A549 (cell line): Measurements from ENCODE around the gene DDIAS. TPM values are rescaled to one million over a fixed set of nuclear protein-coding genes. Genes with fewer than 3 reads are reported as not detected.

ENCODE experiments used
- ATAC-seq, 2 experiments: fragments of 200-7000 bp in 1 of 2; fragments of >200 bp in 1 of 2; cut with Nextera tagmentation in 1 of 2; cut with Tn5 transposase in 1 of 2; 3 replicates each; pipeline versions ENCODE4 v1.8.0 to v1.9.1; 2018 to 2020; ENCODE audit warnings: mild to moderate bottlenecking in 1 of 2, moderate library complexity in 1 of 2
- CTCF ChIA-PET: fragments of 300-600 bp; sonication (Branson Sonifier 250); formaldehyde crosslinking; extraction: SDS; loops from one replicate; lab custom pipeline; 2021; ENCODE audit warnings: antibody characterized with exemption, inconsistent platforms; lab: Yijun Ruan, JAX
- POLR2A ChIA-PET: fragments of 350-600 bp; formaldehyde crosslinking; extraction: SDS; loops from one replicate; lab custom pipeline; 2021; ENCODE audit warnings: antibody characterized with exemption, inconsistent platforms; lab: Yijun Ruan, JAX
- DNase-seq, 2 experiments: peaks; one replicate each; pipeline versions ENCODE4 v3.0.0 to v3.0.0-alpha.2; 2011 to 2016; ENCODE audit warnings: low read depth in 1 of 2, low spot score in 1 of 2
- FAIRE-seq: peaks from 2 replicates; lab custom pipeline; 2011; peaks lifted over from hg19 to GRCh38; lab: Jason Lieb, UNC
- H3K27ac ChIP-seq, 2 experiments: fragments of >200 bp; sonication (Bioruptor Twin); formaldehyde crosslinking; 3 replicates each; pipeline ENCODE4 v1.5.1; 2016 to 2017
- H3K4me1 ChIP-seq: fragments of >200 bp; sonication (Bioruptor Twin); formaldehyde crosslinking; 3 replicates; pipeline ENCODE4 v1.6.1; 2016
- H3K4me2 ChIP-seq: fragments of >200 bp; sonication (Bioruptor Twin); formaldehyde crosslinking; 3 replicates; pipeline ENCODE4 v1.6.1; 2016
- H3K4me3 ChIP-seq: fragments of >200 bp; sonication (Bioruptor Twin); formaldehyde crosslinking; 3 replicates; pipeline ENCODE4 v1.5.1; 2016
- H3K9me3 ChIP-seq: fragments of >200 bp; sonication (Bioruptor Twin); formaldehyde crosslinking; 3 replicates; pipeline ENCODE4 v1.6.1; 2016
- ATOH8 ChIP-seq: fragments of 250-450 bp; sonication (Bioruptor Pico); IDR thresholded peaks from 2 replicates; pipeline ENCODE4 v1.5.0; 2020; ENCODE audit warnings: low read depth, mild to moderate bottlenecking, moderate library complexity
- CBX2 ChIP-seq: fragments of 200-600 bp; sonication (generic); IDR thresholded peaks from 2 replicates; pipeline ENCODE4 v1.6.1; 2016; ENCODE audit warnings: low read depth, mild to moderate bottlenecking, borderline replicate concordance
- CEBPB ChIP-seq, 2 experiments: fragments of >200 bp in 1 of 2; sonication (Bioruptor Twin) in 1 of 2; formaldehyde crosslinking in 1 of 2; IDR thresholded peaks; 2 replicates each; pipeline ENCODE4 v1.6.1; 2012 to 2016
- CHD4 ChIP-seq: fragments of 200-600 bp; sonication (generic); IDR thresholded peaks from 2 replicates; pipeline ENCODE4 v1.6.1; 2016; ENCODE audit warnings: antibody characterized with exemption, mild to moderate bottlenecking, borderline replicate concordance
- CTCF ChIP-seq: fragments of >200 bp; sonication (Bioruptor Twin); formaldehyde crosslinking; IDR thresholded peaks from 3 replicates; pipeline ENCODE4 v1.5.1; 2016
- E2F6 ChIP-seq: IDR thresholded peaks from 2 replicates; pipeline ENCODE4 v1.6.1; 2012; ENCODE audit warnings: low read depth, borderline replicate concordance
- EHMT2 ChIP-seq: fragments of 200-600 bp; sonication (generic); IDR thresholded peaks from 2 replicates; pipeline ENCODE4 v1.6.1; 2016; ENCODE audit warnings: antibody characterized with exemption, low read depth, mild to moderate bottlenecking, moderate library complexity
- ESRRA ChIP-seq: fragments of 150-350 bp; IDR thresholded peaks from 2 replicates; pipeline ENCODE4 v1.6.1; 2014; ENCODE audit warnings: mild to moderate bottlenecking, low read length, borderline replicate concordance
- FOXS1 ChIP-seq: fragments of 250-450 bp; sonication (Bioruptor Pico); IDR thresholded peaks from 2 replicates; pipeline ENCODE4 v1.5.0; 2020; ENCODE audit warnings: mild to moderate bottlenecking, moderate library complexity
- HDAC2 ChIP-seq: fragments of 200-600 bp; sonication (generic); IDR thresholded peaks from 2 replicates; pipeline ENCODE4 v1.6.1; 2016
- HEYL ChIP-seq: fragments of 250-450 bp; sonication (Bioruptor Pico); IDR thresholded peaks from 2 replicates; pipeline ENCODE4 v1.8.0; 2021; ENCODE audit warnings: mild to moderate bottlenecking, moderate library complexity
- HMGXB4 ChIP-seq: fragments of 250-450 bp; sonication (Bioruptor Pico); IDR thresholded peaks from 2 replicates; pipeline ENCODE4 v1.5.0; 2021; ENCODE audit warnings: mild to moderate bottlenecking, moderate library complexity, borderline replicate concordance
- HOXA7 ChIP-seq: fragments of 250-450 bp; sonication (Bioruptor Pico); IDR thresholded peaks from 2 replicates; pipeline ENCODE4 v1.5.0; 2020; ENCODE audit warnings: mild to moderate bottlenecking, moderate library complexity
- HOXB13 ChIP-seq: fragments of 250-450 bp; sonication (Bioruptor Pico); IDR thresholded peaks from 2 replicates; pipeline ENCODE4 v1.5.0; 2020; ENCODE audit warnings: low read depth, mild to moderate bottlenecking, moderate library complexity
- HOXB5 ChIP-seq: fragments of 250-450 bp; sonication (Bioruptor Pico); IDR thresholded peaks from 2 replicates; pipeline ENCODE4 v1.5.0; 2020; ENCODE audit warnings: mild to moderate bottlenecking, moderate library complexity
- KDM5A ChIP-seq: fragments of 200-600 bp; sonication (generic); IDR thresholded peaks from 2 replicates; pipeline ENCODE4 v1.6.1; 2016; ENCODE audit warnings: antibody characterized with exemption, mild to moderate bottlenecking
- MAZ ChIP-seq: fragments of 150-350 bp; IDR thresholded peaks from 2 replicates; pipeline ENCODE4 v1.6.1; 2014; ENCODE audit warnings: antibody characterized with exemption, low read depth, low read length, borderline replicate concordance
- MYC ChIP-seq: IDR thresholded peaks from 2 replicates; pipeline ENCODE4 v1.6.1; 2012; ENCODE audit warnings: mild to moderate bottlenecking, inconsistent platforms, low read length, improper control_type of control experiment, borderline replicate concordance
- NPAS2 ChIP-seq: fragments of 250-450 bp; sonication (Bioruptor Pico); IDR thresholded peaks from 2 replicates; pipeline ENCODE4 v1.8.0; 2022; ENCODE audit warnings: mild to moderate bottlenecking, moderate library complexity, borderline replicate concordance
- POLR2A ChIP-seq: IDR thresholded peaks from 2 replicates; pipeline ENCODE4 v1.6.1; 2012; ENCODE audit warnings: mild to moderate bottlenecking, low read length
- POLR2AphosphoS2 ChIP-seq: conservative IDR thresholded peaks from 2 replicates; pipeline ENCODE4 v1.6.1; 2012; ENCODE audit warnings: low read length, improper control_type of control experiment, inconsistent platforms
- RAD21 ChIP-seq, 2 experiments: fragments of >200 bp in 1 of 2; sonication (Bioruptor Twin) in 1 of 2; formaldehyde crosslinking in 1 of 2; IDR thresholded peaks in 1 of 2; conservative IDR thresholded peaks in 1 of 2; 2 replicates in 1 of 2; 3 replicates in 1 of 2; pipeline ENCODE4 v1.6.1; 2012 to 2018; ENCODE audit warnings: inconsistent platforms in 1 of 2
- RARB ChIP-seq: fragments of 250-450 bp; sonication (Bioruptor Pico); IDR thresholded peaks from 2 replicates; pipeline ENCODE4 v1.8.0; 2021; ENCODE audit warnings: mild to moderate bottlenecking, moderate library complexity
- REST ChIP-seq: fragments of 200-600 bp; sonication (generic); IDR thresholded peaks from 2 replicates; pipeline ENCODE4 v1.6.1; 2016; ENCODE audit warnings: antibody characterized with exemption, mild to moderate bottlenecking, moderate library complexity
- RFX5 ChIP-seq: fragments of 450-650 bp; IDR thresholded peaks from 2 replicates; pipeline ENCODE4 v1.7.1; 2014; ENCODE audit warnings: antibody characterized with exemption, mild to moderate bottlenecking, moderate library complexity
- RNF2 ChIP-seq: fragments of 200-600 bp; sonication (generic); IDR thresholded peaks from 2 replicates; pipeline ENCODE4 v1.6.1; 2016; ENCODE audit warnings: low read depth, mild to moderate bottlenecking, antibody characterized with exemption, moderate library complexity, borderline replicate concordance
- SMC3 ChIP-seq: fragments of >200 bp; sonication (Bioruptor Twin); formaldehyde crosslinking; IDR thresholded peaks from 3 replicates; pipeline ENCODE4 v1.6.1; 2018; ENCODE audit warnings: inconsistent platforms
- SREBF2 ChIP-seq: fragments of 450-650 bp; IDR thresholded peaks from 2 replicates; pipeline ENCODE4 v1.6.1; 2014; ENCODE audit warnings: mild to moderate bottlenecking, moderate library complexity
- USF2 ChIP-seq: fragments of 450-650 bp; IDR thresholded peaks from 2 replicates; pipeline ENCODE4 v1.6.1; 2014; ENCODE audit warnings: antibody characterized with exemption
- ZSCAN20 ChIP-seq: fragments of 250-450 bp; sonication (Bioruptor Pico); IDR thresholded peaks from 2 replicates; pipeline ENCODE4 v1.8.0; 2022; ENCODE audit warnings: mild to moderate bottlenecking, moderate library complexity
- WGBS: methylation state at CpG from one replicate; pipeline ENCODE4 v1.1.6; 2017; ENCODE audit errors: missing lambda C conversion rate; 5-methylcytosine and 5-hydroxymethylcytosine counted together
- polyA plus RNA-seq, 4 experiments: library from polyadenylated mRNA; depleted of rRNA in 3 of 4; stranded (reverse); fragments of >200 nt; fragmentation: RNase III in 1 of 4; extraction: RNeasy Plus Mini Kit Qiagen cat#74134 plus additional on column Dnase treatment in 1 of 4; gene quantifications; 2 replicates in 3 of 4; 3 replicates in 1 of 4; pipeline ENCODE4 v1.2.3, GENCODE V29; 2011 to 2017

The DDIAS gene
- polyA plus RNA-seq, 2 of the 4 experiments (the other 2 are of a cell fraction), result 14.7 to 23.9 TPM

- ChIA-PET CTCF (interaction anchor here (0.6 to 4.6 kb wide), 5 partner anchors 62 to 145 kb away, joined by 3 to 51 read pairs (median 3); no protein-coding TSS in a partner anchor), POLR2A (no interaction called here)
- Histone ChIP-seq H3K4me3 (no peak overlapping the region), H3K9me3 (no peaks in the 10 kb centered on the region), H3K27ac (peak overlapping the region in 1 of 2 experiments; percentile 7; a peak in 1 of 6 replicates), H3K4me1 (peaks cover 16% of the 10 kb centered on the region), H3K4me2 (peak overlapping the region; percentile 53)
- DNase-seq, result peak; percentile 66
- FAIRE-seq, result no peak
- 28% methylated on average over 5 of the region's 5 CpGs for WGBS
- peak; percentile 91 to 95 for ATAC-seq
- TF ChIP-seq HOXA7 (CRISPR knock-in tag), result no peak
- no peak for TF ChIP-seq HOXB5 (CRISPR knock-in tag)
- TF ChIP-seq RARB (CRISPR knock-in tag), result no peak
- TF ChIP-seq HMGXB4 (CRISPR knock-in tag), result no peak
- peak; percentile 67 for TF ChIP-seq CTCF
- peak; percentile 86 for TF ChIP-seq USF2
- no peak for TF ChIP-seq REST
- no peak for TF ChIP-seq KDM5A
- TF ChIP-seq FOXS1 (CRISPR knock-in tag), result no peak
- TF ChIP-seq ATOH8 (CRISPR knock-in tag), result no peak
- TF ChIP-seq CEBPB (IDR thresholded peaks at IDR 0.05), result 0 out of 4 replicates have a peak, but pooled peaks of 1 of the 2 experiments have one; percentile 25
- no peak for TF ChIP-seq CBX2
- peak; percentile 78 for TF ChIP-seq SMC3
- TF ChIP-seq HDAC2, result no peak
- no peak for TF ChIP-seq RFX5
- no peak for TF ChIP-seq E2F6
- TF ChIP-seq MYC, result no peak
- peak; percentile 63 to 82 for TF ChIP-seq RAD21 (conservative IDR thresholded peaks at IDR 0.05 in 1 of 2, IDR thresholded peaks at IDR 0.05 in 1 of 2)
- TF ChIP-seq MAZ, result no peak
- no peak for TF ChIP-seq HOXB13 (CRISPR knock-in tag)
- no peak for TF ChIP-seq POLR2AphosphoS2
- TF ChIP-seq ZSCAN20, result no peak
- no peak for TF ChIP-seq ESRRA
- no peak for TF ChIP-seq HEYL (CRISPR knock-in tag)
- TF ChIP-seq RNF2, result no peak
- TF ChIP-seq CHD4, result no peak
- TF ChIP-seq POLR2A, result no peak
- TF ChIP-seq SREBF2, result no peak
- no peak for TF ChIP-seq NPAS2 (CRISPR knock-in tag)
- TF ChIP-seq EHMT2, result no peak
Measured at GRCh38 chr11:82864268-82864667, 37.3 kb upstream of the DDIAS start.
